HG03354 (cell line): ENCODE data around the gene TMEM107.

Experiments used
- ATAC-seq: cut with Tn5 transposase; IDR thresholded peaks from one replicate; pipeline ENCODE4 v1.9.1; 2021; ENCODE audit warnings: mild to moderate bottlenecking; ENCODE audit not compliant: unreplicated experiment, poor library complexity, severe bottlenecking

Gene TMEM107

GRCh38 chr17:8162997-8163977 is 12.9 kb downstream of the TMEM107 start:
- ATAC-seq = peak; percentile 8

- peak; percentile 40 for ATAC-seq
Measured at GRCh38 chr17:8162233-8162996, 13.8 kb downstream of the TMEM107 start, which contains the start of gene VAMP2. VAMP2 (minus strand) TSS chr17:8162948; CDS start chr17:8162879, 69 bp downstream.

- no peak for ATAC-seq
Measured at GRCh38 chr17:8161289-8162232, 14.6 kb downstream of the TMEM107 start.

- no peak for ATAC-seq
Measured at GRCh38 chr17:8160741-8161221, 15.4 kb downstream of the TMEM107 start.

GRCh38 chr17:8160224-8160577 is 16.0 kb downstream of the TMEM107 start:
- no peak for ATAC-seq

DNA sequence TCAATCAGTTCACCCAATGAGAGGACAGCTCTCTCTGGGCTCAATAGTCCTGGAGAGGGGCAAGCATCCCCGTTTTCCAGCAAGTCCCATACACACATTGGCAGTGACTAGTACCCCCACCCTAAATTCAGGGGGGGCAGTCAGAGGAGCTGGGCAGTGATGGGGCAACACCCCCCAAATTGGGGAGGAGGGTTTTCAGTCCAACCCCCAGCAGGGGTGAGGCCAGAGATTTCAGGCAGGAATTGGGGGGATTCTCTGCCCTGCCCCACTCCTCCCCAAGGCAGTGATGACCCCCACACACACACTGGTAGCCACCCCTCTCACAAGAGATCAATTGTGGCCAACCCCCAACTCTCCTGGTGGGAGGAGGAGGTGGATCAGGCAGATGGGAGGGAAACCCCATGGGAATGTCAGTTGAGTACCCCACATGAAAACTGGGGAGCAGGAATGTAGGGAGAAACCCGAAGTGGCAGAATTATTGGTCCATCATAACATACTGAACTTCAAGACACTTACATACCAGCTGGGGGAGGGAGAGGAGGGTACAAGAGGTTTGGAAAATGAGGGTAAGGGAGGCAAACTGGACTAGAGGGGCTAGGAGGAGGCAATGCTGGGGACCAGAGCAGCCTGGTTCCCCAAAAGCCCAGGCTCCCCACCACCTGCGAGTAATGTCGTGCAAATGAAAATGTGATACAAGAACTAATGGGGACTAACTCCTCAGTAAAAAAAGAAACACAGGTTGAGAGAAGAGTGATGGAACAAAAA is 16.5 kb downstream of the TMEM107 start:
- no peak for ATAC-seq

DNA sequence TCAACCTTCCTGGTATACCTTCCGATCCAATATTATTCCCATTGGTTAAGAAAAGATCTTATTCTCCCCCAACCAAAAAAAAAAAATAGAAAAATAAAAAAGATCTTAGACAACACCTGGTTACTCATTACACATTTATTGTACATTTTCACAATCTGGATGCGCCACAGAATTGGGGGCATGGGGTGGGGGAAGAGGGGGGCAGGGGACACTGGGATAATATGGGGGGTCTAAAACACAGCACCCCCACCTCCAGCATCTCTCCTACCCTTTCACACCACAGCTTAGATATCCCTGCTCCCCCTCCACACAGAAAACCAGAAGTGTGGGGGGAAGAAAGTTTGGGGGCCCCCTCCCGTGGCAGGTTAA is 17.2 kb downstream of the TMEM107 start:
- no peak for ATAC-seq

DNA sequence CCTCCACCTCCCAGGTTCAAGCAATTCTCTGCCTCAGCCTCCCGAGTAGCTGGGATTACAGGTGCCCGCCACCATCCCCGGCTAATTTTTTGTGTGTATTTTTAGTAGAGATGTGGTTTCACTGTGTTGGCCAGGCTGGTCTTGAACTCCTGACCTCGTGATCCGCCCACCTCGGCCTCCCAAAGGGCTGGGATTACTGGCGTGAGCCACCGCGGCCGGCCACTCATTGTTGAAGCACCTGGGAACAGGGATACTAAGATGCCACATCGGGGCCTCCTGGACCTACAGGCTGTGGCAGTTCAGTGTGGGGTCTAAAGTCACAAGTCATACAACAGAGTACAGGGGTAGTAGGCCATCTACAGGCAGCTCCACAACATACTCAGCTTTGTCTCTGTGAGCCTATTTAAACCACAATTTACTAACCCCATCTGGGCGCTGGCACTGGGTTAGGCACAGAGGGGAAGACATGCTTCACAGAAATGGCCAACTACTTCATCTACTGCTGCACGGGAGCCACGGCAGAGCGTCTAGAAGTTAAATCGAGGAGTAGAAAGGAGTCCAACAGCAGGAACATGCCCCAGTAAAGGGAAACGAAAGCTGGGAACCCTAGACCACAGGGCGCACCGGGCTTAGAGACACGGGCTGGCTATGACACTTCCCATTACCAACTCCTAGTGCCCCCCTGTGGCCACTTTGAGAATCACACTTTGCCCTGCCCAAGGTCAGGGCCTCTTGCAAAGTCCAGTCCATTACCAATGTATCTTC is 17.7 kb downstream of the TMEM107 start:
- no peak for ATAC-seq

DNA sequence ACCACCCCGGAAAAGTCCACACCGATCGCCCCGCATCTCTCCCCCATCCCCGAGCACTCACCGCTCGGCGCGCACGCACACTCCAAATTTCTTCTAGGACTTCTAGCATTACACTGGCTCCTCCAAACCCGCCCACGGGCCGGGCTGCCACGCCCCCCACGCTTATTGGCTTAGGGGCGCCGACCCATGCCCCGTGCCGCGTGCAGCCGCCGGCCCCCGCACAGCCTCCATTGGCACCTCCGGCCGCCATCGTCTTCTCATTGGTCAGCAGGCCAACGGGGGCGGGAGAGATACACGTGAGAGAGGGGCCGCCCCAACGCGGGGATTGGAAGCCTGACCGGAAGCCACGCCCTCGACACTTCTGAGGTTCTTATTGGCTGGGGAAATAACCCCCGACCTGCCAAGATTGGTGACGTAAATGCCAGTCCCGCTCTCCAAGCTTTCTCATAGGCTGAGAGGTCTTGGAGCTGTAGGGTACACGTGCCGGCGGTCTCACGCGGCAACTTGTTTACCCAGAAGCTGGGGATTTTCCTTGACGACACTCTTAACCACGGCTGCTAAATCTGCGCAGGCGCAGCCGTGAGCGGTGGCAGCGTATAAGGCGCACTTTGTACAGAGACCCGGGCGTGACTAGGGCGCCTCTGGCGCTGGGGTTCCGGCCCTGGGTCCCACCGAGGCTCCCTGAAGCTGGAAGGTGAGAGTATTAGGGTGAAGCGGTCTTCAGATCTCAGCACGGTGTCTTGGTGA is 19.8 kb downstream of the TMEM107 start:
- peak; percentile 77 for ATAC-seq

DNA sequence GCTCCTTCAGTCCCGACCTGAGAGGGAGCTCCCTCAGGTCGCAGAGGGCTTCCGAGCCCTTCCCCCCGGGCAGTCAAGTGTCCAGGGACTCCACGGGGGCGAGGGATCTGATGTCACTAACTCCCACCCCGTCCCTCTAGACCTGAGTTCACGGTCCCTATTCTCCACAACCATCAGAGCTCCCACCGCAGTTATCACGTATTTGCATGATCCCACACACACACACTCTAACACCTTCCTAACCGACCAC is 20.3 kb downstream of the TMEM107 start:
- no peak for ATAC-seq

DNA sequence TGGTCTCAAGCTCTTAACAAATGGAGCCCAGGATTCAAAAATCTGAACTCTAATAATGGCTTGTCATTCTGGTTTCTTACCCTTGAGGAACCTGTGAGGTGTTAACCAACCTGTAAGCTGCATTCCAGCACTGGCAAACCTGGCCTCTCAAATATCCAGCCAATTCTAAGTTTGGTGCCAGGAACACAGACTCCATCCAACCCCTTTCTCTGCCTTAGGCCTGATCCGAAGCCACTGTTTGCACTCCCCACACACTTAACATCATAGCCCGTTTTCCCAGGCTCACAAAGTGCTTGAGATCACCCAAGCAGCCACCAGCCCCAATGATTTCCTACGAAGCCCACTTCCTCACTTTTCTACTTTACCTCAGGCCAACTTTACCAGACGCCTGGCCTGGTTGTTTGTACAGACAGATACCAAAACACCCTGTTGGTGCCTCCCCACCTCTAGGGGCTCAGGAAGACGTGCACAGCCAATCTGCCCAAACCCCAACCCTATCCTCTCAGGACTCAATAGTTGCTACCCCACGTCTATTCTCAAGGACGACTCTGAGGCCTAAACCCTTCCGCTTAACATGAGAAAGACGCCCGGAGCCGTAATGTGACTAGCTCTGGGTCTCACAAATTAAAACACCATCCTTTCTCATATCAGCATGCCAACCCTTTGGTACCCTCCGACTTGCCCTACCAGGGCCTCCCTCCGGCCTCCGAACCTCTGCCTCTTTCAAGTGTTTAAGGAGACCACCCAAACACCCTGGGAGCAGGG is 20.8 kb downstream of the TMEM107 start:
- ATAC-seq = no peak

GRCh38 chr17:8154608-8155155 is 21.5 kb downstream of the TMEM107 start:
- ATAC-seq = no peak

DNA sequence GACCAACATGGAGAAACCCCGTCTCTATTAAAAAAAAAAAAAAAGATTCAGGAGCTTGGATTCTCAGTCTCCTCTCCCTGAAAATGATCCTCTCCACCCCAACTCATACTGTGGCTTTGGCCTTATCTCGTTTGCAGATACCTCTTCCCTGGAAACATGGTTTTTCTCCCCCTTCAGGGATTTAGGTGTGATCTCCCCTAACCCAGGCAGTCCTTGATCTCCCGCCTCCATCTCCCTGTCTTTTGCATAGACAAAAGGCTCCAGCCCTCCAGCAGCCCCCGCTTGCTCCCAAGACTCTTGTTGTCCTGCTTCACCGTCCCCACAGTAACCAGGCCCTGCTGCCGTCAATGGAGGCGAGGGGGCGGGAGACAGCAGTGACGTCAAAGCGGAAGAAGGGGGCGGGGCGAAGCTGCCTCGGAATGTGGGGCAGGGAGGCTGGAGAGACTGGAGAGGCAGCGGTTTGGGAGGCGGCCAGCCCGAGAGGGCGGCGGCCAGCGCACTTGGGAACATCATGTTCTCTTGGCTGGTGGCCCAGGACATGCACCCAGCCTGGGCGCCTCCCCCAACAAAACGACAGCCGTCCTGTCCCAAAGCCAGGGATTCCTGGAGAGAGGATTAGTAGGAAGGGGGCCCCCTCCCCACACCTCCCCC is 22.1 kb downstream of the TMEM107 start:
- ATAC-seq = no peak

DNA sequence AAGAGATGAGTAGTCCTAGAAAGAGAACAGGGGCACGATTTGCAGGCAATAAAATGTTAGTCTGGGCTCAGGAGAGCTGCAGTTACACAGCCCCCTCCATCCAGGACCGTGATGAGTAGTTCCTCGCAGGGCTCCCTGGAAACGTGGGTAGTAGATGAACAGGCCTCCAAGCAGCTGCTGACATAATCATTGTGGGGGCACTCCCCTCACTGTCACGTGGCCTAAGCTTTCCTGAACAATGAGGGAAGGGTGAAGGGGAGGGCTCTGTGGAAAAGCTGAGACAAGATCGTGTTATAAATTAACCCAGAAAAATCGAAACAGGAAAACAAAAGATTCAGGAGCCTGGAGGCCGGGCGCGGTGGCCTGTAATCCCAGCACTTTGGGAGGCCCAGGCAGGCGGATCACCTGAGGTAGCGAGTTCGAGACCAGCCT is 22.6 kb downstream of the TMEM107 start:
- no peak for ATAC-seq

DNA sequence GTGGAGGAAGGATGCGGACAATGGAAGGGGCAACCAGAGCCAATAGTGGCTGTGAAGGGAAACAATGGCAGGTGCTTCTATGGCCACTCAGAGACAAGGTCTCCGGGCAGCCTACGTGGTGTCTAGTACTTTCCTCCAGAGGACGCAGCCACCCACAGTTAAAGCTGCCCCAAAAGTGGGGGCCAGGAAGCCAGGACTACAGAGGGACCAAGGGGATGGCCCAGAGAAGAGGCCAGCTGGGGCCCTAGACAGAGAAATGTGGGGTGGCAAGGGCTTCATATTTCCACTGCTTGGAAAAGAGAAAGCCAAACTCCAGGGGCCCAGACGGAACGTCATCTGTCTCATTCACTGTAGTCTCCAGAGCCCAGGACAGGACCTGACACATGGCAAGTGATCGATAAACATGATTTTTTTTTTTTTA is 23.1 kb downstream of the TMEM107 start:
- no peak for ATAC-seq

DNA sequence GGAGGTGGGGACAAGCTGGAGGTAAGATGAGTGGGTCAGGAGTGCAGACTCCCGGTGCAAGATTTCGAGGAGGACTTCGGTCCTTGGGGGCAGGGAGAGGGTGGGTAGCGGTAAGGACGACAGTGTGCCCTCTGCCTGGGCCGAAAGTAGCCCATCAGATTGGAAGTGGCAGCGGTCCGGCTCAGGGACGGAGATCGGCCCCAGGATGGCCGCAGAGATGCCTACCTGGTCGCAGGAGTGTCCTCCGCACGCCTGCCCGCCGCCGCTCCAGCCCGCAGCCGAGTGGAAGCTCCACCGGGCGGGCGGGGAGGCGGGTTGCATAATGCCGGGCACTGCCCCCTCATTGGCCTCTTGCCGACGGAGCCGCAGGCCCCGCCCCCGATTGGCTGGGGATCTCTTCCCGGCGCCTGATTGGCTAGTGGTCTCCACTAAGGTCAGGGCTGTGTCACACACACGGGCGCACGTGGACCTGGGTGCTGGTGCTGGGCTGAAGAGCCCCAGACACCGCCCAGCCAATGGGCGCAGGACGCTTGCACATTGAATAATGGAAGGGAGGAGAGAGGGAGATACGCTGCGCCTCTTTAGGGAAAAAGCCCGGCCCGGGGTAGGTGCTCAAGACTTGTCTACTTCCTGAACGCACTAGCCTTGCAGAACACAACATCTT is 23.9 kb downstream of the TMEM107 start, which contains the start of gene PER1:
Gene PER1, minus strand, starts transcription at position 293 of the 664 bp plus-strand sequence. CDS start 1,698 bp downstream, outside the sequence.
- ATAC-seq = no peak
